Peyer's patch (tissue), 4 donors: ENCODE data around the gene MAPKAPK3. TPM values are rescaled to one million over a fixed set of nuclear protein-coding genes. Genes with fewer than 3 reads are reported as not detected.

Experiments
- DNase-seq, 3 donors: peaks; one replicate each; pipeline ENCODE4 v3.0.0-alpha.2; 2017 to 2019
- H3K27ac ChIP-seq, 4 donors: fragments of 200-600 bp; sonication (generic); one replicate each; pipeline ENCODE4 v1.5.1; 2016 to 2019
- H3K27me3 ChIP-seq, 2 donors: fragments of 200-600 bp; sonication (generic); one replicate each; pipeline ENCODE4 v1.5.1; 2019
- H3K36me3 ChIP-seq, 3 donors: fragments of 200-600 bp; sonication (generic); one replicate each; pipeline ENCODE4 v1.5.1; 2016 to 2019
- H3K4me1 ChIP-seq, 4 donors: fragments of 200-600 bp; sonication (generic); one replicate each; pipeline ENCODE4 v1.5.1; 2016 to 2019
- H3K4me3 ChIP-seq, 4 donors: fragments of 200-600 bp; sonication (generic); 1 replicate in 3 of 4; 2 replicates in 1 of 4; pipeline ENCODE4 v1.5.1; 2016 to 2019; ENCODE audit warnings: mild to moderate bottlenecking in 1 of 4
- H3K9me3 ChIP-seq, 4 donors: fragments of 200-600 bp; sonication (generic); one replicate each; pipeline ENCODE4 v1.5.1; 2016 to 2019; ENCODE audit warnings: mild to moderate bottlenecking in 1 of 4
- POLR2A ChIP-seq, 2 donors: fragments of 450-650 bp; IDR thresholded peaks; one replicate each; pipeline ENCODE4 v1.5.1; 2017; ENCODE audit warnings: antibody characterized with exemption in 2 of 2, mild to moderate bottlenecking in 2 of 2, moderate library complexity in 2 of 2
- total RNA-seq, 4 donors: library from RNA; depleted of rRNA; stranded (reverse); fragments of >200 nt; gene quantifications; one replicate each; pipeline ENCODE4 v1.1.0, GENCODE V29; 2016
- TF ChIP-seq, protein P1 (sequence below), 6 experiments: fragments of 450-650 bp in 4 of 6; fragments of 200-600 bp in 2 of 6; sonication (generic) in 1 of 6; IDR thresholded peaks; one replicate each; pipeline ENCODE4 v1.5.1; 2017 to 2019; ENCODE audit warnings: antibody characterized with exemption in 6 of 6, mild to moderate bottlenecking in 3 of 6, moderate library complexity in 1 of 6

The MAPKAPK3 gene
- total RNA-seq, 4 donors from 2014 or later, result 25.6 to 44.0 (median 30.0) TPM

DNA sequence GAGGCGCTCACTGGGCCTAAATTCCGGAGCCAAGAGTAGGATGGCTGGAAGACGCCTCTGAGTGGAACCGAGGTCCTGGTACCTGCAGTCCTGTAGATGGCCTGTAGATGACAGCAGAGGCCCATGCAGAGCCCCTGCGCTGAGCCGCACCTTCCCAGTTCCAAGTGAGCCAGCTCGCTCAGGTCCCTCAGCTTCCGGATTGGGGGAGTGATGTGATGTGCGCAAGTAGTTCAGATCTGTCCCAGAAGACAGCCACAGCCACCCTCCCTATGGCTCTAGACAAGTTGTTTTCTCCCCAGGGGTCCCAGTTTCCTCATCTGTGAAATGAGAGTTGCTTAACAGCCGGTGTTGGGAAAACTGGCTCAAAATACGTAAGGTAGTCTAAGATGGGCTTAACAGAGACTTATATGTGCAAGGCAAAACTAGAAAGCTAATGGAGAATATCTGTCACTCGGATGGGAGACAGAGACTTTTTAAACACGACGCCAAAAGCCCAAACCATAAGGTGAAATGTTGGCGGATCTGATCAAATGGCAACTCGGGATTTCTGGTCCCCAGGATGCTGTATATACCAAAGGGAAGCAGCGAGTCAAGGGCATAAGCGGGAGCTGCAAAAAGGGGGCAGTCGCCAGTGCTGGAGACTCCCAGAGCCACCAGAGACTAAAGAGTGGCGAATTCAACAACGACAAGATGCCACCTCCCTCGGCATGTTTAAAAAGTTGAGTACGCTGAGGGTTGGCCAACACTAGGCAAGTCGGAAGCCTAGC lies 765 bp upstream of the MAPKAPK3 start:
- Histone ChIP-seq H3K27ac (peak overlapping the region; percentile 83 to 97 (median 94)), H3K27me3 (no peaks in the 10 kb centered on the region), H3K9me3 (no peaks in the 10 kb centered on the region), H3K4me3 (peak overlapping the region; percentile 69 to 99 (median 91)), H3K4me1 (peaks cover 0 to 43% (median 16%) of the 10 kb centered on the region in 4 donors), H3K36me3 (no peaks in the 10 kb centered on the region)
- DNase-seq, result peak; percentile 83 to 94 (median 85)
- TF ChIP-seq, protein P1, sequence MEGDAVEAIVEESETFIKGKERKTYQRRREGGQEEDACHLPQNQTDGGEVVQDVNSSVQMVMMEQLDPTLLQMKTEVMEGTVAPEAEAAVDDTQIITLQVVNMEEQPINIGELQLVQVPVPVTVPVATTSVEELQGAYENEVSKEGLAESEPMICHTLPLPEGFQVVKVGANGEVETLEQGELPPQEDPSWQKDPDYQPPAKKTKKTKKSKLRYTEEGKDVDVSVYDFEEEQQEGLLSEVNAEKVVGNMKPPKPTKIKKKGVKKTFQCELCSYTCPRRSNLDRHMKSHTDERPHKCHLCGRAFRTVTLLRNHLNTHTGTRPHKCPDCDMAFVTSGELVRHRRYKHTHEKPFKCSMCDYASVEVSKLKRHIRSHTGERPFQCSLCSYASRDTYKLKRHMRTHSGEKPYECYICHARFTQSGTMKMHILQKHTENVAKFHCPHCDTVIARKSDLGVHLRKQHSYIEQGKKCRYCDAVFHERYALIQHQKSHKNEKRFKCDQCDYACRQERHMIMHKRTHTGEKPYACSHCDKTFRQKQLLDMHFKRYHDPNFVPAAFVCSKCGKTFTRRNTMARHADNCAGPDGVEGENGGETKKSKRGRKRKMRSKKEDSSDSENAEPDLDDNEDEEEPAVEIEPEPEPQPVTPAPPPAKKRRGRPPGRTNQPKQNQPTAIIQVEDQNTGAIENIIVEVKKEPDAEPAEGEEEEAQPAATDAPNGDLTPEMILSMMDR (IDR thresholded peaks at IDR 0.05), result peak; percentile 95 to 100 (median 99)
- TF ChIP-seq POLR2A (IDR thresholded peaks at IDR 0.05), result no peak

DNA sequence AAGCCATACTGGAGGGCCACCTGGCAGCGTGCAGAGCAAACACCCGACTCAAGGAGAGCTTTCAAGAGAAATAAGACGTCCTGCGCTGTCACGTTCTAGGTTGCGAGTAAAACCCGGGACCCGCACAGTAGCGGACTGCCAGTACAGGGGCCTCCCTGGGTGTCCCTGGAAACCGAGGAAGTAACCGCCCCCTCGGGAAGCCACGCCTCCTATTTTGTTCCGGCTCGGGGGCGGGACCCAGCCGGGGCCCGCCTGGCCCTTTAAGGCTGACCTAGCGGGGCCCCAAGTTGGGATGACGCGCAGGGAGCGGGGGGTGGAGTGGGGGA lies 218 bp upstream of the MAPKAPK3 start:
- Histone ChIP-seq H3K27me3 (no peaks in the 10 kb centered on the region), H3K4me3 (peak overlapping the region; percentile 69 to 99 (median 91)), H3K4me1 (peaks cover 0 to 43% (median 15%) of the 10 kb centered on the region in 4 donors), H3K9me3 (no peaks in the 10 kb centered on the region), H3K27ac (peak overlapping the region; percentile 83 to 97 (median 94)), H3K36me3 (no peaks in the 10 kb centered on the region)
- TF ChIP-seq, protein P1 (IDR thresholded peaks at IDR 0.05), result no peak
- peak in 1 of 2 donors; percentile 15 for TF ChIP-seq POLR2A (IDR thresholded peaks at IDR 0.05)
- peak; percentile 92 to 98 (median 97) for DNase-seq

DNA sequence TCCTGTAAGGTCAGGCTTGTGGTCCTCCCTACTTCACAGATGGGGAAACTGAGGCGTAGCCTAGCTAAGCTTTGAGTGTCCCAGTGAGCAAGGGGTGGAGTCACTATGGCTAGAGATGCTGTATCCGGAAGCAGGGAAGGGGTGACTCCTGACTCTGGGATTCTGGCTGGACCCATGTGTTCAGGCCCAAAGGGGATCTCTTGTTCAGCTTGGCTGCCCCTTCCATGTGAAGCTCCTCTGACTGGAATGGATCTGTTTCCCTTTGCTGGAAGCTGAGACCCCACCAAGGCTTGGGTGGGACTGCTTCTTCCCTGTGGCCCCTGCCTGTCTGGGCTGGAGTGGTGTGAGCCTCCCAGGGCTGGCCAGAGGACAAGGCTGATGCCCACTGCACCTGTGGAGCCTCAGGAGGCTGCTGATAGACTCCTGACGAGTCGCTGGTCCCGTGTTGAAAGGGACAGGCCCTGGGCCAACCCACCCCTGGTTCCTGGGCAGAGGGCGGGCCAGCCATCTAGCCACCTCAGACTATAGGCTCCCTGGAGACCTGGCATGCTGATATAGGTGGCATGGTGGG lies 1.0 kb downstream of the MAPKAPK3 start:
- peaks cover 0 to 41% (median 15%) of the 10 kb centered on the region in 4 donors for H3K4me1 ChIP-seq
- no peaks in the 10 kb centered on the region for H3K9me3 ChIP-seq
- no peak for DNase-seq
- TF ChIP-seq POLR2A (IDR thresholded peaks at IDR 0.05), result no peak
- TF ChIP-seq, protein P1 (IDR thresholded peaks at IDR 0.05), result no peak
- H3K27me3 ChIP-seq, result no peaks in the 10 kb centered on the region
- no peaks in the 10 kb centered on the region for H3K36me3 ChIP-seq
- peak overlapping the region; percentile 69 to 99 (median 91) for H3K4me3 ChIP-seq
- peak overlapping the region; percentile 83 to 97 (median 94) for H3K27ac ChIP-seq

DNA sequence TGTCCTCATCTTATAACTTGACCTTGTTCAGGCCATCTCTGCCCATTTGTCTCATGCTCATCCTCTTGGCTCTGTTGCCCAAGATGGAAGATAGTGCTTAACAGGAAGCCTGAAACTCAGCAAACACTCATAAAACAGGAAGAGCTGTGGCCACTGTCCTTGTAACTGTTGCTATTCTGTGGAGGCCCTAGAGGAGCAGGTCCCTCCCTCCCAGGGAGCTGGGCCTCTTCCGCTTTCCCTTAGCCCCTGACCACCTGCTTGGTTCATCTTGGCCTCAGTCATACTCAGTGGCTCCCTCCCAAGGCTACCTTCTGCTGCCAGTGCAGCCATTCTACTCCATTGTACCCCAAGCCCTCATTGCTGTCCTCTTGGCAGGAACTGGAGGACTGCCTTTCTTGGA lies 3.5 kb downstream of the MAPKAPK3 start:
- Histone ChIP-seq H3K4me1 (peaks cover 0 to 48% (median 23%) of the 10 kb centered on the region in 4 donors), H3K27ac (peak overlapping the region in 3 of 4 donors; percentile 2 to 73 (median 5)), H3K27me3 (no peaks in the 10 kb centered on the region), H3K9me3 (no peaks in the 10 kb centered on the region), H3K36me3 (no peaks in the 10 kb centered on the region), H3K4me3 (no peak overlapping the region)
- TF ChIP-seq, protein P1 (IDR thresholded peaks at IDR 0.05), result no peak
- no peak for TF ChIP-seq POLR2A (IDR thresholded peaks at IDR 0.05)
- no peak for DNase-seq

DNA sequence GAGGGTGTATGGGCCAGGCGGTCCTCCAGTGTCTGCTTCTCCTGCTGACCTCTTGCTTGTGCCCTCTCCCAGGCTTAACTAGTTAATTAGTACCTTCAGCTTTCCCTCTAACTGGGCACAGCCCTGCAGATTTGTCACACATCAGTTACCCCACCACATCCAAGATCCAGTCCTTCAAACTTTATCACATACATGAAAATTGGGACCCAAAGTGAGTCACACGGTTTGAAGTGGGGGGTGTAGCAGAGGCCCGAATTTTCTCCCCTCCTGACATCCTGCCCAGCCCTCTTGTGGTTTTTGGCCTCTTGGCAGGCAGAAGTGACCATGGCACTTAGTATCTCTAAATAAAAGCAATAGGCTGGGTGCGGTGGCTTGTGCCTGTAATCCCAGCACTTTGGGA lies 3.9 kb downstream of the MAPKAPK3 start:
- no peaks in the 10 kb centered on the region for H3K27me3 ChIP-seq
- no peaks in the 10 kb centered on the region for H3K9me3 ChIP-seq
- H3K4me1 ChIP-seq, result peaks cover 0 to 48% (median 22%) of the 10 kb centered on the region in 4 donors
- no peak overlapping the region for H3K4me3 ChIP-seq
- TF ChIP-seq POLR2A (IDR thresholded peaks at IDR 0.05), result no peak
- TF ChIP-seq, protein P1 (IDR thresholded peaks at IDR 0.05), result no peak
- H3K27ac ChIP-seq, result peak overlapping the region in 2 of 4 donors; percentile 2 to 73
- no peak for DNase-seq
- H3K36me3 ChIP-seq, result no peaks in the 10 kb centered on the region
